SU-DHL-6 (cell line): Measurements from ENCODE around the gene CPA5.

ENCODE experiments used
- H2AFZ ChIP-seq: fragments of 200-600 bp; sonication (generic); 2 replicates; pipeline ENCODE4 v1.6.1; 2014; ENCODE audit warnings: low read depth, mild to moderate bottlenecking, moderate library complexity, mixed read lengths, antibody characterized with exemption, low read length; ENCODE audit not compliant: severe bottlenecking
- H3F3A ChIP-seq: fragments of 200-600 bp; shearing (Covaris generic); 2 replicates; pipeline ENCODE4 v1.6.0; 2016; ENCODE audit warnings: antibody characterized with exemption, mild to moderate bottlenecking; ENCODE audit not compliant: insufficient read depth
- H3K27ac ChIP-seq: fragments of 200-600 bp; sonication (generic); 2 replicates; pipeline ENCODE4 v1.5.1; 2016; ENCODE audit warnings: low read depth, mild to moderate bottlenecking, low read length, moderate library complexity, mixed read lengths
- H3K27me3 ChIP-seq: fragments of 200-600 bp; sonication (generic), shearing (Covaris generic); 2 replicates; pipeline ENCODE4 v1.6.0; 2014; ENCODE audit warnings: mild to moderate bottlenecking, low read length
- H3K36me3 ChIP-seq: fragments of 200-600 bp; sonication (generic); 2 replicates; pipeline ENCODE4 v1.6.1; 2014; ENCODE audit warnings: mild to moderate bottlenecking, low read length, mixed read lengths
- H3K4me2 ChIP-seq: fragments of 300-600, 200-600 bp; shearing (Covaris generic), sonication (generic); 2 replicates; pipeline ENCODE4 v1.6.0; 2014; ENCODE audit warnings: low read length, low read depth, mild to moderate bottlenecking; ENCODE audit not compliant: poor library complexity, severe bottlenecking
- H3K4me3 ChIP-seq: fragments of 200-600 bp; sonication (generic); 2 replicates; pipeline ENCODE4 v1.5.1; 2014; ENCODE audit warnings: antibody characterized with exemption, low read length, mild to moderate bottlenecking, mixed read lengths; ENCODE audit not compliant: insufficient read depth, poor library complexity, severe bottlenecking
- H3K79me2 ChIP-seq: fragments of 200-600 bp; sonication (generic); 2 replicates; pipeline ENCODE4 v1.6.1; 2014; ENCODE audit warnings: mild to moderate bottlenecking, low read length, moderate library complexity; ENCODE audit not compliant: insufficient read depth
- H3K9ac ChIP-seq: fragments of 200-600 bp; sonication (generic); 2 replicates; pipeline ENCODE4 v1.7.0; 2014; ENCODE audit warnings: mild to moderate bottlenecking, low read length
- H3K9me2 ChIP-seq: fragments of 200-600 bp; sonication (generic); replicated peaks from 2 replicates; pipeline ENCODE4 v1.6.1; 2014; ENCODE audit warnings: low read length; ENCODE audit not compliant: insufficient read depth
- H3K9me3 ChIP-seq: fragments of 200-600 bp; sonication (generic); 2 replicates; pipeline ENCODE4 v1.6.1; 2014; ENCODE audit warnings: low read length, mixed read lengths; ENCODE audit not compliant: insufficient read depth
- H4K20me1 ChIP-seq: fragments of 200-600 bp; sonication (generic); 2 replicates; pipeline ENCODE4 v1.6.1; 2014; ENCODE audit warnings: low read depth, mild to moderate bottlenecking, antibody characterized with exemption, low read length, moderate library complexity, mixed read lengths
- EZH2phosphoT487 ChIP-seq: fragments of 200-600 bp; sonication (generic), shearing (Covaris generic); conservative IDR thresholded peaks from 2 replicates; pipeline ENCODE4 v1.6.1; 2018; ENCODE audit warnings: mild to moderate bottlenecking, antibody characterized with exemption, low read length, moderate library complexity, mixed read lengths
- TF ChIP-seq, protein P1 (sequence below): fragments of 200-600 bp; sonication (generic); IDR thresholded peaks from one replicate; pipeline ENCODE4 v1.5.1; 2017; ENCODE audit warnings: antibody characterized with exemption, mild to moderate bottlenecking, low read length, moderate library complexity; ENCODE audit not compliant: insufficient read depth, poor library complexity, severe bottlenecking

CPA5 gene

GRCh38 chr7:130304878-130305277 is 39.7 kb upstream of the CPA5 start:
- H3F3A ChIP-seq = no peaks in the 10 kb centered on the region
- no peak overlapping the region for H3K9ac ChIP-seq
- TF ChIP-seq, protein P1, sequence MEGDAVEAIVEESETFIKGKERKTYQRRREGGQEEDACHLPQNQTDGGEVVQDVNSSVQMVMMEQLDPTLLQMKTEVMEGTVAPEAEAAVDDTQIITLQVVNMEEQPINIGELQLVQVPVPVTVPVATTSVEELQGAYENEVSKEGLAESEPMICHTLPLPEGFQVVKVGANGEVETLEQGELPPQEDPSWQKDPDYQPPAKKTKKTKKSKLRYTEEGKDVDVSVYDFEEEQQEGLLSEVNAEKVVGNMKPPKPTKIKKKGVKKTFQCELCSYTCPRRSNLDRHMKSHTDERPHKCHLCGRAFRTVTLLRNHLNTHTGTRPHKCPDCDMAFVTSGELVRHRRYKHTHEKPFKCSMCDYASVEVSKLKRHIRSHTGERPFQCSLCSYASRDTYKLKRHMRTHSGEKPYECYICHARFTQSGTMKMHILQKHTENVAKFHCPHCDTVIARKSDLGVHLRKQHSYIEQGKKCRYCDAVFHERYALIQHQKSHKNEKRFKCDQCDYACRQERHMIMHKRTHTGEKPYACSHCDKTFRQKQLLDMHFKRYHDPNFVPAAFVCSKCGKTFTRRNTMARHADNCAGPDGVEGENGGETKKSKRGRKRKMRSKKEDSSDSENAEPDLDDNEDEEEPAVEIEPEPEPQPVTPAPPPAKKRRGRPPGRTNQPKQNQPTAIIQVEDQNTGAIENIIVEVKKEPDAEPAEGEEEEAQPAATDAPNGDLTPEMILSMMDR = no peak
- no peak for TF ChIP-seq EZH2phosphoT487
- no peak overlapping the region for H2AFZ ChIP-seq
- H3K79me2 ChIP-seq = no peaks in the 10 kb centered on the region
- no peak overlapping the region for H3K4me3 ChIP-seq
- H3K9me2 ChIP-seq = no peaks in the 10 kb centered on the region
- no peaks in the 10 kb centered on the region for H4K20me1 ChIP-seq
- no peaks in the 10 kb centered on the region for H3K27me3 ChIP-seq
- no peak overlapping the region for H3K4me2 ChIP-seq
- no peaks in the 10 kb centered on the region for H3K9me3 ChIP-seq
- H3K36me3 ChIP-seq = no peaks in the 10 kb centered on the region
- no peak overlapping the region for H3K27ac ChIP-seq

GRCh38 chr7:130305433-130306042 is 39.1 kb upstream of the CPA5 start:
- TF ChIP-seq, protein P1 = no peak
- TF ChIP-seq EZH2phosphoT487 = no peak
- no peaks in the 10 kb centered on the region for H3F3A ChIP-seq
- H3K27ac ChIP-seq = no peak overlapping the region
- no peaks in the 10 kb centered on the region for H3K9me2 ChIP-seq
- H3K4me3 ChIP-seq = no peak overlapping the region
- H3K36me3 ChIP-seq = no peaks in the 10 kb centered on the region
- H3K4me2 ChIP-seq = no peak overlapping the region
- H3K9me3 ChIP-seq = no peaks in the 10 kb centered on the region
- H4K20me1 ChIP-seq = no peaks in the 10 kb centered on the region
- no peaks in the 10 kb centered on the region for H3K79me2 ChIP-seq
- H3K27me3 ChIP-seq = no peaks in the 10 kb centered on the region
- no peak overlapping the region for H2AFZ ChIP-seq
- H3K9ac ChIP-seq = no peak overlapping the region

DNA sequence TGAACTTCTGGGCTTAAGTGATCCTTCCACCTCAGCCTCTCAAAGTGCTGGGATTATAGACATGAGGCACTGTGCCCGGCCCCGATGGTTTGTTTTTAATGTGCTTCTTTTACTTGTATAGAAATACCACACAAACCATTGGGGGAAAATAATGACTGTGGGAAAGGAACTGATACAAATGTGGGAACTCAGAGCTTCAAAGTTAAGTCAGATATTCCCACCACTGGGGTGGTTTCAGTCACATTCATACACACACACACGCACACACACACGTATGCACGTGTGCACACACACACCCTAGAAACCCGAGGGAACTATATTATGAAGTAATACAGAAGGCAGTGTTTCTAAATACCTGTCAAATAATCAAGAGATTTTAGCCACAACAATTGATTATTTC is 34.6 kb upstream of the CPA5 start:
- no peaks in the 10 kb centered on the region for H3K27me3 ChIP-seq
- no peak overlapping the region for H2AFZ ChIP-seq
- H4K20me1 ChIP-seq = no peaks in the 10 kb centered on the region
- H3K4me2 ChIP-seq = no peak overlapping the region
- no peak overlapping the region for H3K27ac ChIP-seq
- TF ChIP-seq EZH2phosphoT487 = no peak
- TF ChIP-seq, protein P1 = no peak
- no peak overlapping the region for H3K9ac ChIP-seq
- no peaks in the 10 kb centered on the region for H3K9me3 ChIP-seq
- no peaks in the 10 kb centered on the region for H3F3A ChIP-seq
- no peak overlapping the region for H3K4me3 ChIP-seq
- H3K9me2 ChIP-seq = no peaks in the 10 kb centered on the region
- H3K36me3 ChIP-seq = no peaks in the 10 kb centered on the region
- H3K79me2 ChIP-seq = no peaks in the 10 kb centered on the region
